Erythroblast (primary cell): ENCODE data around the gene CHD2.

ENCODE experiments used
- GATA1 ChIP-seq: IDR thresholded peaks from 2 replicates; pipeline ENCODE4 v1.6.1; 2011; ENCODE audit warnings: low read depth, mild to moderate bottlenecking, control low read depth, low read length, moderate library complexity
- POLR2A ChIP-seq: IDR thresholded peaks from 2 replicates; pipeline ENCODE4 v1.6.1; 2011; ENCODE audit warnings: mild to moderate bottlenecking, low read length

DNA sequence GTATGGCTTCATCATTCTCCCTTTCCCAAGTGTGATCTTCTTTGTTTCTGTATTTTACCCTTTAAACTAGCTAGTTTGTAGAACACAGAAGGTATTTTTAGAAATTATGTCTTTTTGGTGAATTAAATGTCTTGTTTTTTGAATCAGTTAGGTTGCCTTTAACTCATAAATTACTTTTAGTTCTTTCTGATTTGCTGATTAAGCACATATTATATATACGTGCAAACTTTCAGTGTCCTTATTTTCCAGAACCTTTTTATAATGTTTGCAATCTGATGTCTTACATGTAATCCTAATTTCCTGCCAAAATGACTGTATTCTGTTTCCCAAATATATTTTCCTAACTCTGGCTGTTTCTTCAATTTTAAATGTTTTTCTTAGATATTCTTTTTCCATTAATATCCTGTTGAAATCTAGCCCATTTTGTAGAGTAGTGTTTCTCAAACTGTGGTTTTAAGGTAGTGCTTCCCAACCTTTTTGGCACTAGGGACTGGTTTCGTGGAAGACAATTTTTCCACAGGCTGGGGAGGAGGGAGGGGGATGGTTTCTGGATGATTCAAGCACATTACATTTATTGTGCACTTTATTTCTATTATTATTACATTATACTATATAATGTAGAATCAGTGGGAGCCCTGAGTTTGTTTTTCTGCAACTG lies 51.8 kb downstream of the CHD2 start:
- no peak for TF ChIP-seq POLR2A
- TF ChIP-seq GATA1, result no peak
